Neural cell (in vitro differentiated cells): Measurements from ENCODE around the gene PTPRG.

Experiments
- CTCF ChIP-seq: fragments of 450-650 bp; IDR thresholded peaks from 2 replicates; pipeline ENCODE4 v1.5.1; 2014; ENCODE audit warnings: antibody characterized with exemption, mild to moderate bottlenecking, moderate library complexity; ENCODE audit not compliant: poor library complexity, severe bottlenecking
- EZH2 ChIP-seq: fragments of 200-600, 300-800 bp; shearing (Covaris generic), sonication (generic); IDR thresholded peaks from 2 replicates; pipeline ENCODE4 v1.6.1; 2014; ENCODE audit warnings: antibody characterized with exemption, low read length, borderline replicate concordance, mild to moderate bottlenecking; ENCODE audit not compliant: insufficient read depth, poor library complexity, severe bottlenecking
- POLR2AphosphoS5 ChIP-seq: IDR thresholded peaks from 2 replicates; pipeline ENCODE4 v1.6.1; 2012

GRCh38 chr3:61957259-61957658, 395.9 kb downstream of the PTPRG start:
- TF ChIP-seq CTCF (no peak), POLR2AphosphoS5 (no peak), EZH2 (no peak)
